Hepatocyte (in vitro differentiated cells): ENCODE results near the gene HOMER1.

Experiments
- CTCF ChIP-seq: fragments of 200-600 bp; sonication (generic); IDR thresholded peaks from 2 replicates; pipeline ENCODE4 v1.5.1; 2016; ENCODE audit warnings: antibody characterized with exemption, mild to moderate bottlenecking; ENCODE audit not compliant: poor library complexity
- EZH2 ChIP-seq: fragments of 200-600 bp; sonication (generic); IDR thresholded peaks from 2 replicates; pipeline ENCODE4 v1.6.1; 2016; ENCODE audit warnings: antibody characterized with exemption, mild to moderate bottlenecking, borderline replicate concordance
- EZH2phosphoT487 ChIP-seq: fragments of 200-600 bp; sonication (generic); IDR thresholded peaks from one replicate; pipeline ENCODE4 v1.6.1; 2018; ENCODE audit warnings: antibody characterized with exemption, mild to moderate bottlenecking, low read depth, moderate library complexity; ENCODE audit not compliant: unreplicated experiment, severe bottlenecking

- no peak for TF ChIP-seq CTCF
- no peak for TF ChIP-seq EZH2phosphoT487
- no peak for TF ChIP-seq EZH2
These were observed 49.7 kb downstream of the HOMER1 start for GRCh38 chr5:79464278-79464677.
